Uterus (tissue), 4 donors: ENCODE measurements around the gene TEX47. TPM values are rescaled to one million over a fixed set of nuclear protein-coding genes. Genes with fewer than 3 reads are reported as not detected.

ENCODE experiments used
- DNase-seq, 2 donors: peaks; one replicate each; pipeline ENCODE4 v3.0.0-alpha.2; 2019 to 2020
- H3K27ac ChIP-seq, 2 donors: fragments of 200-600 bp; sonication (generic); 1 replicate in 1 of 2; 2 replicates in 1 of 2; pipeline ENCODE4 v1.5.1; 2016 to 2018
- H3K27me3 ChIP-seq, 2 donors: fragments of 200-600 bp; sonication (generic); one replicate each; pipeline ENCODE4 v1.5.1; 2018 to 2019; ENCODE audit warnings: control low read depth in 1 of 2
- H3K36me3 ChIP-seq, 2 donors: fragments of 200-600 bp; sonication (generic); one replicate each; pipeline ENCODE4 v1.5.1; 2019; ENCODE audit warnings: control low read depth in 1 of 2
- H3K4me1 ChIP-seq, 2 donors: fragments of 200-600 bp; sonication (generic); one replicate each; pipeline ENCODE4 v1.5.1; 2018 to 2019; ENCODE audit warnings: control low read depth in 1 of 2
- H3K4me3 ChIP-seq, 2 donors: fragments of 200-600 bp; sonication (generic); 1 replicate in 1 of 2; 2 replicates in 1 of 2; pipeline ENCODE4 v1.5.1; 2018 to 2019; ENCODE audit warnings: mild to moderate bottlenecking in 1 of 2
- H3K9me3 ChIP-seq, 2 donors: fragments of 200-600 bp; sonication (generic); one replicate each; pipeline ENCODE4 v1.5.1; 2019; ENCODE audit warnings: control low read depth in 1 of 2
- CTCF ChIP-seq, 4 experiments: fragments of 200-600 bp in 2 of 4; fragments of 450-650 bp in 2 of 4; sonication (generic) in 2 of 4; IDR thresholded peaks; one replicate each; pipeline ENCODE4 v1.5.1; 2016 to 2019; ENCODE audit warnings: antibody characterized with exemption in 4 of 4, mild to moderate bottlenecking in 2 of 4, moderate library complexity in 1 of 4
- POLR2A ChIP-seq, 2 donors: fragments of 450-650 bp; IDR thresholded peaks; one replicate each; pipeline ENCODE4 v1.6.1; 2016; ENCODE audit warnings: antibody characterized with exemption in 2 of 2, mild to moderate bottlenecking in 1 of 2, moderate library complexity in 1 of 2
- intact Hi-C: fragments of 100-400 bp; cut with DNase I; formaldehyde crosslinking; loops from one replicate; pipeline ENCODE4 v1.15.1; 2023; ENCODE audit warnings: low total_unique reads
- small RNA-seq: library from RNA; depleted of rRNA; stranded (forward); fragments of <200 nt; gene quantifications from one replicate; pipeline ENCODE3, GENCODE V24; 2016
- total RNA-seq, 4 donors: library from RNA; depleted of rRNA in 3 of 4; stranded (reverse); fragments of >200 nt in 3 of 4; gene quantifications; one replicate each; pipeline versions ENCODE4 v1.1.0 to v1.2.4, GENCODE V29; 2014 to 2023
- donor health status: DM: yes; HTN: yes; CAD: no.

The TEX47 gene
- total RNA-seq, 4 donors from 2014 or later = not detected

- intact Hi-C loops = no loop called here
- no peaks in the 10 kb centered on the region for H3K36me3 ChIP-seq
- no peak for TF ChIP-seq POLR2A (IDR thresholded peaks at IDR 0.05)
- no peak for TF ChIP-seq CTCF (IDR thresholded peaks at IDR 0.05)
- no peaks in the 10 kb centered on the region for H3K9me3 ChIP-seq
- H3K4me1 ChIP-seq = peaks cover 0 to 12% of the 10 kb centered on the region in 2 donors
- no peak overlapping the region for H3K27ac ChIP-seq
- peaks cover 0 to 34% of the 10 kb centered on the region in 2 donors for H3K27me3 ChIP-seq
- H3K4me3 ChIP-seq = no peak overlapping the region
- DNase-seq = no peak
Measured at GRCh38 chr7:88756802-88757201, 38.7 kb downstream of the TEX47 start.

GRCh38 chr7:88746126-88746525, 49.4 kb downstream of the TEX47 start:
- no peaks in the 10 kb centered on the region for H3K9me3 ChIP-seq
- no peak for DNase-seq
- no peak overlapping the region for H3K4me3 ChIP-seq
- H3K27ac ChIP-seq = no peak overlapping the region
- no peaks in the 10 kb centered on the region for H3K4me1 ChIP-seq
- intact Hi-C loops = no loop called here
- peaks cover 0 to 3% of the 10 kb centered on the region in 2 donors for H3K27me3 ChIP-seq
- no peaks in the 10 kb centered on the region for H3K36me3 ChIP-seq
- TF ChIP-seq POLR2A (IDR thresholded peaks at IDR 0.05) (no peak), CTCF (IDR thresholded peaks at IDR 0.05) (no peak)

Small RNA genes lying within 50 kb of the gene (small RNA-seq; reads per million reads assigned to genes)
- not detected for gene AC002127.1

Other genes starting within 250 kb of the TEX47 start
- under 1 TPM in 1 of 4 donors, not detected in 3; 0.07 TPM for gene ZNF804B, start 36.0 kb downstream of the TEX47 start, total RNA-seq